PC-9 (cell line): ENCODE measurements around the gene ITGA4.

Source experiments
- EZH2 ChIP-seq: fragments of 200-600 bp; sonication (generic); IDR thresholded peaks from 2 replicates; pipeline ENCODE4 v1.8.0; 2017; ENCODE audit warnings: antibody characterized with exemption, low read depth
- TF ChIP-seq, protein P1 (sequence below): fragments of 200-600 bp; sonication (generic); conservative IDR thresholded peaks from 2 replicates; pipeline ENCODE4 v1.6.1; 2017; ENCODE audit warnings: mixed run types, antibody characterized with exemption, mild to moderate bottlenecking, moderate library complexity

DNA sequence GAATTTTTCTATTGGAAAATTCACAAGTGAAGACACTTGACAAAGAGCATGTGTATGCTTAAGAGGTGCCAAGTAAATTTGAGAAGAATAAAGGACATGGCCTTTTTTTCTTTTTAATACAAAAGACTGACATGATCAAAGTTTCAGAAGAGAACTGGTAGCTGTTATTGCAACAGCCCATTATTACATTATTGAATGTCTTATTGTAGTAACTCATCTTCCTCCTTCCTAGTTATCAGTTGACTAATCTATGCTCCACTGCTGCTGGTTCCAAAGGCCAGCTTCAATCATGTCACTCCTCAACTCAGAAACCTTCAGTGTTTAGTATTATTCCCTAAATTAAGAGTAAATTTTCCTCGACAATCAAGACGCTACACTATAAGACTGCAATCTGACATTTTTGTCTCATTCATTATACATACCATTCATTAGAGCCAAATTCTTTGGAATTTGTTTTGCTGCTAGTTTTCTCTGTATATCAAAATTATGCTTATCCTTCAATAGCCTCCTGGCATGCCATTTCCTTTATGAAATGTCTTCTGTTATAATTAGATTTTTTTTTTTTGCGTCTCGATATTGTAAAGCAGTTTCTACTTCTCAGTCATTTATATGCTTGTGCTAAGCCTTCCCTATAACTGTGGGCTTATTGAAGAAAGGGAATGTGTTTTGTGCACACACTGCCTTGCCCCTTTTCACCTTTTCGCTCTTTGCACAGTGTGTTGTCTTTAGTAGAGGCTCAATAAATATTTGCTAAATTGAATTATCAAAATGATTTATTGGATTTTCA is 27.9 kb downstream of the ITGA4 start:
- TF ChIP-seq, protein P1, sequence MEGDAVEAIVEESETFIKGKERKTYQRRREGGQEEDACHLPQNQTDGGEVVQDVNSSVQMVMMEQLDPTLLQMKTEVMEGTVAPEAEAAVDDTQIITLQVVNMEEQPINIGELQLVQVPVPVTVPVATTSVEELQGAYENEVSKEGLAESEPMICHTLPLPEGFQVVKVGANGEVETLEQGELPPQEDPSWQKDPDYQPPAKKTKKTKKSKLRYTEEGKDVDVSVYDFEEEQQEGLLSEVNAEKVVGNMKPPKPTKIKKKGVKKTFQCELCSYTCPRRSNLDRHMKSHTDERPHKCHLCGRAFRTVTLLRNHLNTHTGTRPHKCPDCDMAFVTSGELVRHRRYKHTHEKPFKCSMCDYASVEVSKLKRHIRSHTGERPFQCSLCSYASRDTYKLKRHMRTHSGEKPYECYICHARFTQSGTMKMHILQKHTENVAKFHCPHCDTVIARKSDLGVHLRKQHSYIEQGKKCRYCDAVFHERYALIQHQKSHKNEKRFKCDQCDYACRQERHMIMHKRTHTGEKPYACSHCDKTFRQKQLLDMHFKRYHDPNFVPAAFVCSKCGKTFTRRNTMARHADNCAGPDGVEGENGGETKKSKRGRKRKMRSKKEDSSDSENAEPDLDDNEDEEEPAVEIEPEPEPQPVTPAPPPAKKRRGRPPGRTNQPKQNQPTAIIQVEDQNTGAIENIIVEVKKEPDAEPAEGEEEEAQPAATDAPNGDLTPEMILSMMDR, result no peak
- no peak for TF ChIP-seq EZH2
